SK-N-SH (cell line): ENCODE measurements around the gene BCO1. TPM values are rescaled to one million over a fixed set of nuclear protein-coding genes. Genes with fewer than 3 reads are reported as not detected.

ENCODE experiments used
- CTCF ChIA-PET: fragments of 300-600, 350-600 bp; formaldehyde crosslinking; extraction: SDS; loops from one replicate; lab custom pipeline; 2021; lab: Yijun Ruan, JAX
- POLR2A ChIA-PET: fragments of 350-600 bp; sonication (Branson Sonifier 250); formaldehyde crosslinking; extraction: SDS; loops from one replicate; lab custom pipeline; 2020; ENCODE audit warnings: antibody characterized with exemption, inconsistent platforms; lab: Yijun Ruan, JAX
- DNase-seq: peaks from one replicate; pipeline ENCODE4 v3.0.0; 2012
- H2AFZ ChIP-seq: fragments of 200-600 bp; sonication (generic); 2 replicates; pipeline ENCODE4 v1.8.1; 2016; ENCODE audit warnings: antibody characterized with exemption, mild to moderate bottlenecking, low read depth
- H3F3A ChIP-seq: fragments of 200-600 bp; sonication (generic); replicated peaks from 2 replicates; pipeline ENCODE3; 2016; ENCODE audit warnings: antibody characterized with exemption, mild to moderate bottlenecking; ENCODE audit not compliant: insufficient read depth
- H3K27ac ChIP-seq, 2 experiments: fragments of 200-500 bp in 1 of 2; fragments of 200-600 bp in 1 of 2; sonication (Bioruptor generic) in 1 of 2; sonication (generic), shearing (Covaris generic) in 1 of 2; 2 replicates each; pipeline versions ENCODE4 v1.5.1 to v1.6.1; 2014 to 2016; ENCODE audit warnings: low read depth in 2 of 2, inconsistent platforms in 1 of 2, low read length in 1 of 2, mild to moderate bottlenecking in 1 of 2, mixed read lengths in 1 of 2
- H3K27me3 ChIP-seq: fragments of 200-600 bp; sonication (generic), shearing (Covaris generic); 2 replicates; pipeline ENCODE4 v1.6.1; 2016; ENCODE audit warnings: mixed run types; ENCODE audit not compliant: insufficient read depth
- H3K36me3 ChIP-seq, 2 experiments: fragments of 200-500 bp in 1 of 2; fragments of 200-600 bp in 1 of 2; sonication (Bioruptor generic) in 1 of 2; sonication (generic) in 1 of 2; replicated peaks in 1 of 2; 2 replicates each; pipeline versions ENCODE3 to v1.5.1; 2014 to 2016; ENCODE audit warnings: low read length in 1 of 2, mild to moderate bottlenecking in 1 of 2; ENCODE audit not compliant: insufficient read depth in 2 of 2, control insufficient read depth in 1 of 2
- H3K4me1 ChIP-seq, 2 experiments: fragments of 200-500 bp in 1 of 2; fragments of 200-600 bp in 1 of 2; sonication (Bioruptor generic) in 1 of 2; sonication (generic), shearing (Covaris generic) in 1 of 2; 2 replicates each; pipeline versions ENCODE4 v1.5.1 to v1.6.1; 2014 to 2016; ENCODE audit warnings: low read depth in 1 of 2, low read length in 1 of 2, mixed run types in 1 of 2; ENCODE audit not compliant: insufficient read depth in 2 of 2, control insufficient read depth in 1 of 2
- H3K4me2 ChIP-seq: fragments of 200-600 bp; sonication (generic), shearing (Covaris generic); 2 replicates; pipeline ENCODE4 v1.6.1; 2017; ENCODE audit warnings: mixed run types
- H3K4me3 ChIP-seq, 2 experiments: fragments of 200-500 bp in 1 of 2; fragments of 200-600 bp in 1 of 2; sonication (Bioruptor generic) in 1 of 2; sonication (generic), shearing (Covaris generic) in 1 of 2; 2 replicates each; pipeline versions ENCODE4 v1.5.1 to v1.8.1; 2014 to 2016; ENCODE audit warnings: low read depth in 2 of 2, inconsistent platforms in 1 of 2, low read length in 1 of 2, mild to moderate bottlenecking in 1 of 2, mixed read lengths in 1 of 2, moderate library complexity in 1 of 2
- H3K79me2 ChIP-seq: fragments of 200-600 bp; sonication (generic); 2 replicates; pipeline ENCODE4 v1.8.1; 2017; ENCODE audit warnings: mild to moderate bottlenecking; ENCODE audit not compliant: insufficient read depth
- H3K9ac ChIP-seq: fragments of 200-600 bp; sonication (generic); 2 replicates; pipeline ENCODE4 v1.6.1; 2017; ENCODE audit warnings: mixed run types
- H3K9me2 ChIP-seq: fragments of 200-600 bp; sonication (generic); 2 replicates; pipeline ENCODE4 v1.6.1; 2017; ENCODE audit warnings: mixed run types
- H3K9me3 ChIP-seq: fragments of 200-600 bp; sonication (generic); 2 replicates; pipeline ENCODE4 v1.6.1; 2017; ENCODE audit warnings: mixed run types, mild to moderate bottlenecking, moderate library complexity
- H4K20me1 ChIP-seq: fragments of 200-600 bp; sonication (generic); 2 replicates; pipeline ENCODE4 v1.6.1; 2017; ENCODE audit warnings: mild to moderate bottlenecking, mixed run types; ENCODE audit not compliant: insufficient read depth
- CTCF ChIP-seq: fragments of 200-600 bp; sonication (generic); IDR thresholded peaks from 2 replicates; pipeline ENCODE4 v1.6.1; 2017; ENCODE audit warnings: antibody characterized with exemption, mild to moderate bottlenecking, moderate library complexity
- EP300 ChIP-seq, 2 experiments: IDR thresholded peaks; 2 replicates each; pipeline versions ENCODE4 v1.4.0 to v1.6.1; 2012; ENCODE audit warnings: borderline replicate concordance in 1 of 2, low read depth in 1 of 2, low read length in 1 of 2
- EZH2phosphoT487 ChIP-seq: fragments of 200-600 bp; sonication (generic); IDR thresholded peaks from 2 replicates; pipeline ENCODE4 v1.6.1; 2017; ENCODE audit warnings: low read depth, mixed run types, mild to moderate bottlenecking, antibody characterized with exemption, moderate library complexity, borderline replicate concordance
- FOSL2 ChIP-seq: IDR thresholded peaks from 2 replicates; pipeline ENCODE4 v1.4.0; 2012; ENCODE audit warnings: low read depth, mild to moderate bottlenecking, moderate library complexity, borderline replicate concordance
- FOXJ3 ChIP-seq: sonication (generic); formaldehyde crosslinking; IDR thresholded peaks from 2 replicates; pipeline ENCODE4 v1.5.1; 2020; ENCODE audit warnings: mild to moderate bottlenecking, missing genetic modification reagents
- FOXM1 ChIP-seq: IDR thresholded peaks from 2 replicates; pipeline ENCODE4 v1.4.0; 2012; ENCODE audit warnings: low read depth, mild to moderate bottlenecking
- GATA2 ChIP-seq: sonication (generic); formaldehyde crosslinking; IDR thresholded peaks from 2 replicates; pipeline ENCODE4 v1.5.0; 2020; ENCODE audit warnings: mild to moderate bottlenecking, missing genetic modification reagents
- IRF3 ChIP-seq: fragments of 150-350 bp; IDR thresholded peaks from 2 replicates; pipeline ENCODE4 v1.6.1; 2016; ENCODE audit warnings: mild to moderate bottlenecking, low read depth, low read length
- JUND ChIP-seq: IDR thresholded peaks from 2 replicates; pipeline ENCODE4 v1.4.0; 2012
- MXI1 ChIP-seq: IDR thresholded peaks from 2 replicates; pipeline ENCODE4 v1.6.1; 2012; ENCODE audit warnings: mild to moderate bottlenecking, low read depth, low read length, improper control_type of control experiment
- PBX3 ChIP-seq: IDR thresholded peaks from 2 replicates; pipeline ENCODE4; 2012
- SMC3 ChIP-seq: IDR thresholded peaks from 2 replicates; pipeline ENCODE4 v1.6.1; 2012; ENCODE audit warnings: low read depth, low read length, improper control_type of control experiment
- TAF1 ChIP-seq: IDR thresholded peaks from 2 replicates; pipeline ENCODE4 v1.6.1; 2012; ENCODE audit warnings: low read depth, mild to moderate bottlenecking, low read length, moderate library complexity, borderline replicate concordance
- TEAD4 ChIP-seq: IDR thresholded peaks from 2 replicates; pipeline ENCODE4 v1.4.0; 2012; ENCODE audit warnings: mild to moderate bottlenecking, borderline replicate concordance; ENCODE audit not compliant: insufficient read depth
- USF1 ChIP-seq: IDR thresholded peaks from 2 replicates; pipeline ENCODE4 v1.4.0; 2012; ENCODE audit warnings: low read depth, borderline replicate concordance
- USF2 ChIP-seq: fragments of 150-350 bp; IDR thresholded peaks from 2 replicates; pipeline ENCODE4 v1.6.1; 2017; ENCODE audit warnings: antibody characterized with exemption, low read length, low read depth, borderline replicate concordance
- WGBS: methylation state at CpG from one replicate; pipeline ENCODE4 v1.1.6; 2017; ENCODE audit warnings: low lambda C conversion rate; 5-methylcytosine and 5-hydroxymethylcytosine counted together
- polyA plus RNA-seq, 3 experiments: library from polyadenylated mRNA; depleted of rRNA; stranded (reverse); fragments of >200 nt; gene quantifications; 2 replicates each; pipeline ENCODE4 v1.2.3, GENCODE V29; 2012

The BCO1 gene
- polyA plus RNA-seq, 1 of the 3 experiments (the other 2 are of a cell fraction), result 0.02 TPM

GRCh38 chr16:81210807-81211206 lies 27.7 kb upstream of the BCO1 start:
- H3K9me3 ChIP-seq, result no peaks in the 10 kb centered on the region
- H2AFZ ChIP-seq, result no peak overlapping the region
- CTCF ChIA-PET, result no interaction called here
- 28% methylated on average over 3 of the region's 3 CpGs for WGBS
- H4K20me1 ChIP-seq, result no peaks in the 10 kb centered on the region
- POLR2A ChIA-PET, result interaction anchor here (0.7 kb wide), 1 partner anchor 104 kb away, joined by 4 read pairs; the partner anchor contains the start of gene GAN
- H3F3A ChIP-seq, result no peaks in the 10 kb centered on the region
- no peaks in the 10 kb centered on the region for H3K36me3 ChIP-seq
- no peaks in the 10 kb centered on the region for H3K27me3 ChIP-seq
- TF ChIP-seq CTCF, result no peak
- TF ChIP-seq IRF3, result no peak
- no peak for TF ChIP-seq EP300 (IDR thresholded peaks at IDR 0.05; ENCODE audit: borderline replicate concordance in 1 of 2, low read depth in 1 of 2, low read length in 1 of 2)
- no peak for TF ChIP-seq TAF1
- no peak for TF ChIP-seq PBX3
- no peak for TF ChIP-seq MXI1
- no peak for TF ChIP-seq SMC3
- no peak for TF ChIP-seq USF1
- TF ChIP-seq TEAD4, result no peak
- no peak for DNase-seq
- H3K9ac ChIP-seq, result no peak overlapping the region
- H3K4me1 ChIP-seq, result no peaks in the 10 kb centered on the region; a peak in 1 of 4 replicates
- H3K27ac ChIP-seq, result no peak overlapping the region
- H3K4me2 ChIP-seq, result no peak overlapping the region
- no peaks in the 10 kb centered on the region for H3K9me2 ChIP-seq
- no peak overlapping the region for H3K4me3 ChIP-seq
- no peaks in the 10 kb centered on the region for H3K79me2 ChIP-seq

- Histone ChIP-seq H3K4me3 (no peak overlapping the region), H3F3A (no peaks in the 10 kb centered on the region), H3K9me2 (no peaks in the 10 kb centered on the region), H3K27me3 (no peaks in the 10 kb centered on the region), H3K27ac (no peak overlapping the region), H4K20me1 (no peaks in the 10 kb centered on the region), H3K4me2 (no peak overlapping the region), H2AFZ (no peak overlapping the region), H3K79me2 (no peaks in the 10 kb centered on the region), H3K9me3 (no peaks in the 10 kb centered on the region), H3K4me1 (no peaks in the 10 kb centered on the region; a peak in 1 of 4 replicates), H3K9ac (no peak overlapping the region), H3K36me3 (no peaks in the 10 kb centered on the region)
- 51% methylated on average over 11 of the region's 11 CpGs for WGBS
- POLR2A ChIA-PET, result no interaction called here
- CTCF ChIA-PET, result no interaction called here
- TF ChIP-seq FOXJ3 (CRISPR knock-in tag) (no peak), EZH2phosphoT487 (no peak), EP300 (IDR thresholded peaks at IDR 0.05; ENCODE audit: borderline replicate concordance in 1 of 2, low read depth in 1 of 2, low read length in 1 of 2) (no peak), USF1 (no peak), USF2 (no peak), GATA2 (no peak), CTCF (no peak), FOXM1 (no peak), FOSL2 (no peak), JUND (no peak), TAF1 (no peak)
- DNase-seq, result no peak
Measured at GRCh38 chr16:81212830-81213465, 25.5 kb upstream of the BCO1 start.
